CD4-positive, alpha-beta T cell treated with Interleukin-12 subunit alpha and Interleukin-12 subunit beta, for 1 hour (primary cell): ENCODE data around the gene FAM25G.
"Not testable (repeated sequence)": the region's sequence is repeated elsewhere in the genome, so short reads cannot be mapped to it uniquely, and the experiment has no call there.

ENCODE experiments used
- DNase-seq: peaks from one replicate; pipeline ENCODE4 v3.0.0-alpha.2; 2020

FAM25G gene

GRCh38 chr10:47462577-47463358 is 28.7 kb downstream of the FAM25G start:
- not testable (repeated sequence) for DNase-seq

- DNase-seq: not testable (repeated sequence)
These were observed 30.2 kb downstream of the FAM25G start for GRCh38 chr10:47461261-47461687.

- DNase-seq: no peak
These were observed 32.9 kb downstream of the FAM25G start for GRCh38 chr10:47458466-47459154.

- no peak for DNase-seq
These were observed 33.7 kb downstream of the FAM25G start for GRCh38 chr10:47457826-47458225.

GRCh38 chr10:47457528-47457820 is 34.0 kb downstream of the FAM25G start:
- no peak for DNase-seq

GRCh38 chr10:47456794-47457527 is 34.5 kb downstream of the FAM25G start:
- no peak for DNase-seq

- DNase-seq: no peak
These were observed 35.3 kb downstream of the FAM25G start for GRCh38 chr10:47456079-47456785.

- not testable (repeated sequence) for DNase-seq
These were observed 36.0 kb downstream of the FAM25G start for GRCh38 chr10:47455350-47456078.

- DNase-seq: no peak
These were observed 36.8 kb downstream of the FAM25G start for GRCh38 chr10:47454780-47455058.

GRCh38 chr10:47454008-47454779 is 37.3 kb downstream of the FAM25G start:
- DNase-seq: no peak

GRCh38 chr10:47453141-47454007 is 38.1 kb downstream of the FAM25G start:
- DNase-seq: no peak

GRCh38 chr10:47452495-47453140 is 38.9 kb downstream of the FAM25G start:
- DNase-seq: no peak

- no peak for DNase-seq
These were observed 39.5 kb downstream of the FAM25G start for GRCh38 chr10:47451998-47452494.

- DNase-seq: no peak
These were observed 40.1 kb downstream of the FAM25G start for GRCh38 chr10:47451273-47451997.

- no peak for DNase-seq
These were observed 41.1 kb downstream of the FAM25G start for GRCh38 chr10:47450442-47450841.

- no peak for DNase-seq
These were observed 41.5 kb downstream of the FAM25G start for GRCh38 chr10:47449979-47450378.

- DNase-seq: no peak
These were observed 42.2 kb downstream of the FAM25G start for GRCh38 chr10:47449102-47449978.

- no peak for DNase-seq
These were observed 43.8 kb downstream of the FAM25G start for GRCh38 chr10:47447705-47448104.
